ENCODE results near the gene LEKR1. TPM values are rescaled to one million over a fixed set of nuclear protein-coding genes. Genes with fewer than 3 reads are reported as not detected.

The LEKR1 gene
- total RNA-seq, 1 experiment from 2014 or later = 5.1 TPM

- no peak overlapping the region for H3K4me3 Mint-ChIP-seq (ENCODE audit: low read depth, unreplicated experiment)
- H3K36me3 Mint-ChIP-seq (ENCODE audit: insufficient read depth, unreplicated experiment) = no peaks in the 10 kb centered on the region
- no peaks in the 10 kb centered on the region for H3K9me3 Mint-ChIP-seq (ENCODE audit: low read depth, unreplicated experiment)
- no peak for TF ChIP-seq CTCF (IDR thresholded peaks at IDR 0.05; ENCODE audit: unreplicated experiment)
- intact Hi-C loops (cut with micrococcal nuclease; ENCODE audit: unreplicated experiment) = no loop called here
- no peak for DNase-seq
- CTCF ChIA-PET = interaction anchor here (0.7 kb wide), 1 partner anchor 214 kb away, joined by 3 read pairs; no protein-coding TSS in a partner anchor
- H3K4me1 Mint-ChIP-seq (ENCODE audit: low read depth, unreplicated experiment) = no peaks in the 10 kb centered on the region
- H3K27ac Mint-ChIP-seq (ENCODE audit: unreplicated experiment) = no peak overlapping the region
- H3K27me3 Mint-ChIP-seq (ENCODE audit: unreplicated experiment) = no peaks in the 10 kb centered on the region
- no TSS peak for BruUV-seq (replicated peaks)
Measured at GRCh38 chr3:156997351-156997750, 171.2 kb downstream of the LEKR1 start.

DNA sequence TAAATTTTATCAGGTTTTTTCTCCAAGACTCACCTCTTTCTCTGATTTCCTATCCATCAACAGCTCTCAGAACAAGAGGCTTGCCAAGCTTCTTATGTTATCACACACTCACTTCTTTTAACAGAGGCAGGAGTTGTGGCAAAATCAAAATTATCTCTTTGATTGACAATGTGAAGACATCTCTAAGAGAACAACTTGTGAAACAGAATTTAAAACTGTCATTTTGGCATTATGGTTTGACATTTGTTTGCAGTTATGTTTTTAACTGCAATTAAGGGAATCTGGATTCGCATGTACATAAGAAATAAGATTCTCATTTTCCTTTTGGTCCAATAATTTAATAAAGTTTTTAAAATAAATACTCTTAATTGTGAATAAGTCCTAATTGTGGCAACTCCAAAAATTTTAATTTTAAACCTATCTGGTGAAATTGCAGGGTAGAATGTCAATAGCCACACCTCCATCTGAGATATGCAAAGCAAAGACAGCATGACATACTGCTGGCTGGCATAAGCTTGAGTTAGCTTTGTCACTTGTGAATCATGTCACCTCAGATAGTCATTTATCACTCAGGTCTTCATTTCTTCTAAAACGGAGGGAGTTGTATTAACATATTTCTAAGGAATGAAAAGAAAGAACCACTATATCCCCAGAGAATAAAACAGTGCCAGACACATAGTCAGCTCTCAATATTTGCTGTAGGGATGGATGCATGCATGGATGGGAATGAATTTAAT lies 175.2 kb downstream of the LEKR1 start:
- CTCF ChIA-PET = interaction anchor here (1.0 kb wide), 1 partner anchor 18 kb away, joined by 3 read pairs; no protein-coding TSS in a partner anchor
- intact Hi-C loops (cut with micrococcal nuclease; ENCODE audit: unreplicated experiment) = no loop called here
- no peaks in the 10 kb centered on the region for H3K4me1 Mint-ChIP-seq (ENCODE audit: low read depth, unreplicated experiment)
- BruUV-seq (replicated peaks) = no TSS peak
- DNase-seq = no peak
- no peak for TF ChIP-seq CTCF (IDR thresholded peaks at IDR 0.05; ENCODE audit: unreplicated experiment)
- no peaks in the 10 kb centered on the region for H3K27me3 Mint-ChIP-seq (ENCODE audit: unreplicated experiment)
- no peaks in the 10 kb centered on the region for H3K36me3 Mint-ChIP-seq (ENCODE audit: insufficient read depth, unreplicated experiment)
- H3K27ac Mint-ChIP-seq (ENCODE audit: unreplicated experiment) = no peak overlapping the region
- H3K4me3 Mint-ChIP-seq (ENCODE audit: low read depth, unreplicated experiment) = no peak overlapping the region
- peaks cover 2% of the 10 kb centered on the region for H3K9me3 Mint-ChIP-seq (ENCODE audit: low read depth, unreplicated experiment)

DNA sequence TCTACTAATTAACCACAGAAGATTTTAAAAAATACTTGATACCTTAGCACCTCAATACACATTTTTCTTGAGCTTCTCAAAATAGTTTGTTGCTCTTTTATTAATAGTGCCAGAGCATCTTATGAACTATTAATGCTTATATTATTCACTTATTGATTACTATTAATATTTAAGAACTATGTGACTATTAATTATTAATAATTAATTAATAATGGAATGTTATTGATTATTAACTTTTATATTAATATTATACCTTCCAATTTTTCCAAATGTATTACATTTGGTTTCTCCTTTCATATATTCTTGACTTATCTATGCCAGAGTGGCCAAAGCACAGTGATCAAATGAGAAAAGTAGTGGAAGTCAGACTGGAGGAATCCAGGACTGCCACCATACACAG lies 195.5 kb downstream of the LEKR1 start:
- no peak overlapping the region for H3K4me3 Mint-ChIP-seq (ENCODE audit: low read depth, unreplicated experiment)
- H3K27ac Mint-ChIP-seq (ENCODE audit: unreplicated experiment) = no peak overlapping the region
- DNase-seq = no peak
- CTCF ChIA-PET = no interaction called here
- intact Hi-C loops (cut with micrococcal nuclease; ENCODE audit: unreplicated experiment) = no loop called here
- no peaks in the 10 kb centered on the region for H3K4me1 Mint-ChIP-seq (ENCODE audit: low read depth, unreplicated experiment)
- H3K36me3 Mint-ChIP-seq (ENCODE audit: insufficient read depth, unreplicated experiment) = no peaks in the 10 kb centered on the region
- H3K27me3 Mint-ChIP-seq (ENCODE audit: unreplicated experiment) = no peaks in the 10 kb centered on the region
- BruUV-seq (replicated peaks) = no TSS peak
- TF ChIP-seq CTCF (IDR thresholded peaks at IDR 0.05; ENCODE audit: unreplicated experiment) = no peak
- no peaks in the 10 kb centered on the region for H3K9me3 Mint-ChIP-seq (ENCODE audit: low read depth, unreplicated experiment)

GRCh38 chr3:157023226-157023625 lies 197.1 kb downstream of the LEKR1 start:
- no peak overlapping the region for H3K27ac Mint-ChIP-seq (ENCODE audit: unreplicated experiment)
- no peaks in the 10 kb centered on the region for H3K9me3 Mint-ChIP-seq (ENCODE audit: low read depth, unreplicated experiment)
- no peaks in the 10 kb centered on the region for H3K27me3 Mint-ChIP-seq (ENCODE audit: unreplicated experiment)
- H3K4me1 Mint-ChIP-seq (ENCODE audit: low read depth, unreplicated experiment) = no peaks in the 10 kb centered on the region
- CTCF ChIA-PET = no interaction called here
- BruUV-seq (replicated peaks) = no TSS peak
- DNase-seq = no peak
- no peak overlapping the region for H3K4me3 Mint-ChIP-seq (ENCODE audit: low read depth, unreplicated experiment)
- no peaks in the 10 kb centered on the region for H3K36me3 Mint-ChIP-seq (ENCODE audit: insufficient read depth, unreplicated experiment)
- intact Hi-C loops (cut with micrococcal nuclease; ENCODE audit: unreplicated experiment) = no loop called here
- no peak for TF ChIP-seq CTCF (IDR thresholded peaks at IDR 0.05; ENCODE audit: unreplicated experiment)
